ENCODE measurements around the gene FAM117B. TPM values are rescaled to one million over a fixed set of nuclear protein-coding genes. Genes with fewer than 3 reads are reported as not detected.
A peak's percentile ranks its signal among the peaks of the same experiment; 100 is the strongest.

FAM117B gene
- total RNA-seq, 1 donor from 2014 or later: 4.9 TPM

GRCh38 chr2:202628646-202629198 is 6.0 kb upstream of the FAM117B start:
- peaks cover 4% of the 10 kb centered on the region for H3K4me1 Mint-ChIP-seq (ENCODE audit: low read depth)
- H3K27me3 Mint-ChIP-seq (ENCODE audit: low read depth): no peaks in the 10 kb centered on the region
- H3K36me3 Mint-ChIP-seq (ENCODE audit: low read depth): no peaks in the 10 kb centered on the region
- no peak overlapping the region for H3K4me3 Mint-ChIP-seq (ENCODE audit: unreplicated experiment)
- H3K27ac Mint-ChIP-seq (ENCODE audit: unreplicated experiment): no peak overlapping the region
- H3K9me3 Mint-ChIP-seq (ENCODE audit: low read depth): no peaks in the 10 kb centered on the region
- TF ChIP-seq CTCF (IDR thresholded peaks at IDR 0.05): no peak
- DNase-seq (ENCODE audit: low spot score): no peak

GRCh38 chr2:202632682-202633290 is 2.0 kb upstream of the FAM117B start:
- Mint-ChIP-seq H3K27me3 (ENCODE audit: low read depth) (no peaks in the 10 kb centered on the region), H3K4me3 (ENCODE audit: unreplicated experiment) (no peak overlapping the region), H3K9me3 (ENCODE audit: low read depth) (no peaks in the 10 kb centered on the region), H3K36me3 (ENCODE audit: low read depth) (no peaks in the 10 kb centered on the region), H3K27ac (ENCODE audit: unreplicated experiment) (no peak overlapping the region), H3K4me1 (ENCODE audit: low read depth) (peaks cover 20% of the 10 kb centered on the region)
- DNase-seq (ENCODE audit: low spot score): no peak
- TF ChIP-seq CTCF (IDR thresholded peaks at IDR 0.05): no peak

- no peaks in the 10 kb centered on the region for H3K36me3 Mint-ChIP-seq (ENCODE audit: low read depth)
- TF ChIP-seq CTCF (IDR thresholded peaks at IDR 0.05): no peak
- no peak overlapping the region for H3K4me3 Mint-ChIP-seq (ENCODE audit: unreplicated experiment)
- H3K27ac Mint-ChIP-seq (ENCODE audit: unreplicated experiment): no peak overlapping the region
- H3K9me3 Mint-ChIP-seq (ENCODE audit: low read depth): no peaks in the 10 kb centered on the region
- H3K4me1 Mint-ChIP-seq (ENCODE audit: low read depth): peaks cover 20% of the 10 kb centered on the region
- H3K27me3 Mint-ChIP-seq (ENCODE audit: low read depth): no peaks in the 10 kb centered on the region
- DNase-seq (ENCODE audit: low spot score): no peak
Measured at GRCh38 chr2:202633470-202633869, 1.3 kb upstream of the FAM117B start.

- no peaks in the 10 kb centered on the region for H3K9me3 Mint-ChIP-seq (ENCODE audit: low read depth)
- peak overlapping the region; percentile 93 for H3K4me3 Mint-ChIP-seq (ENCODE audit: unreplicated experiment)
- TF ChIP-seq CTCF (IDR thresholded peaks at IDR 0.05): peak; percentile 22
- H3K4me1 Mint-ChIP-seq (ENCODE audit: low read depth): peaks cover 20% of the 10 kb centered on the region
- no peak for DNase-seq (ENCODE audit: low spot score)
- H3K27me3 Mint-ChIP-seq (ENCODE audit: low read depth): no peaks in the 10 kb centered on the region
- peak overlapping the region; percentile 83 for H3K27ac Mint-ChIP-seq (ENCODE audit: unreplicated experiment)
- no peaks in the 10 kb centered on the region for H3K36me3 Mint-ChIP-seq (ENCODE audit: low read depth)
Measured at GRCh38 chr2:202635428-202636212, 851 bp downstream of the FAM117B start.

- DNase-seq (ENCODE audit: low spot score): no peak
- H3K4me1 Mint-ChIP-seq (ENCODE audit: low read depth): peaks cover 20% of the 10 kb centered on the region
- H3K36me3 Mint-ChIP-seq (ENCODE audit: low read depth): no peaks in the 10 kb centered on the region
- H3K9me3 Mint-ChIP-seq (ENCODE audit: low read depth): no peaks in the 10 kb centered on the region
- H3K27ac Mint-ChIP-seq (ENCODE audit: unreplicated experiment): peak overlapping the region; percentile 83
- no peaks in the 10 kb centered on the region for H3K27me3 Mint-ChIP-seq (ENCODE audit: low read depth)
- peak overlapping the region; percentile 68 for H3K4me3 Mint-ChIP-seq (ENCODE audit: unreplicated experiment)
- no peak for TF ChIP-seq CTCF (IDR thresholded peaks at IDR 0.05)
Measured at GRCh38 chr2:202636213-202636513, 1.4 kb downstream of the FAM117B start.
